NCI-H1105 treated with DMSO at 0.1 percent for 48 hours (cell line): ENCODE data around the gene UGT1A4.

Experiments used
- DNase-seq: peaks from one replicate; lab custom pipeline; 2025; lab: John Stamatoyannopoulos, UW

UGT1A4 gene

GRCh38 chr2:233718552-233718951 is at the start of gene UGT1A4:
Gene UGT1A4 (plus strand): TSS chr2:233718736. CDS start chr2:233718821, 85 bp downstream.
- no peak for DNase-seq

- DNase-seq = no peak
Measured at GRCh38 chr2:233671290-233672161, 47.0 kb upstream of the UGT1A4 start, which contains the start of gene UGT1A9. Gene UGT1A9 (plus strand): TSS chr2:233671898. CDS start chr2:233671935, 37 bp downstream.

GRCh38 chr2:233672886-233673285 is 45.6 kb upstream of the UGT1A4 start:
- DNase-seq = no peak

- DNase-seq = no peak
Measured at GRCh38 chr2:233673896-233674295, 44.6 kb upstream of the UGT1A4 start.

GRCh38 chr2:233674314-233674713 is 44.2 kb upstream of the UGT1A4 start:
- DNase-seq = no peak

GRCh38 chr2:233674995-233675394 is 43.5 kb upstream of the UGT1A4 start:
- DNase-seq = peak; percentile 15

GRCh38 chr2:233676046-233676445 is 42.5 kb upstream of the UGT1A4 start:
- no peak for DNase-seq

GRCh38 chr2:233679196-233679595 is 39.3 kb upstream of the UGT1A4 start:
- no peak for DNase-seq

- no peak for DNase-seq
Measured at GRCh38 chr2:233680361-233681045, 38.0 kb upstream of the UGT1A4 start.

GRCh38 chr2:233681521-233682099 is 36.9 kb upstream of the UGT1A4 start, which contains the start of gene UGT1A7:
Gene UGT1A7 (plus strand): TSS chr2:233681901. CDS start chr2:233681938, 37 bp downstream.
- DNase-seq = no peak

- DNase-seq = no peak
Measured at GRCh38 chr2:233684640-233685039, 33.9 kb upstream of the UGT1A4 start.

GRCh38 chr2:233686928-233687327 is 31.6 kb upstream of the UGT1A4 start:
- DNase-seq = no peak

GRCh38 chr2:233688341-233688740 is 30.2 kb upstream of the UGT1A4 start:
- no peak for DNase-seq

- no peak for DNase-seq
Measured at GRCh38 chr2:233689031-233689430, 29.5 kb upstream of the UGT1A4 start.

GRCh38 chr2:233689501-233689900 is 29.0 kb upstream of the UGT1A4 start:
- no peak for DNase-seq

- no peak for DNase-seq
Measured at GRCh38 chr2:233690444-233690843, 28.1 kb upstream of the UGT1A4 start.

- DNase-seq = no peak
Measured at GRCh38 chr2:233691443-233692433, 26.8 kb upstream of the UGT1A4 start.

GRCh38 chr2:233692648-233693047 is 25.9 kb upstream of the UGT1A4 start, which contains the start of gene UGT1A6:
Gene UGT1A6 (plus strand): TSS chr2:233692890. CDS start chr2:233693005, 115 bp downstream.
- no peak for DNase-seq

GRCh38 chr2:233693963-233694362 is 24.6 kb upstream of the UGT1A4 start:
- DNase-seq = no peak

GRCh38 chr2:233698740-233699139 is 19.8 kb upstream of the UGT1A4 start:
- DNase-seq = no peak

GRCh38 chr2:233699424-233700027 is 19.0 kb upstream of the UGT1A4 start:
- DNase-seq = no peak
